Endothelial cell of umbilical vein (primary cell): ENCODE measurements around the gene GALNT14. TPM values are rescaled to one million over a fixed set of nuclear protein-coding genes. Genes with fewer than 3 reads are reported as not detected.

Experiments used
- BruUV-seq: library from RNA; stranded (reverse); fragments of 400-500 nt; replicated peaks from 2 replicates; lab custom pipeline; 2021; lab: Mats Ljungman, UMichigan
- CTCF ChIA-PET: fragments of 300-600, 350-600 bp; sonication (Branson Sonifier 250); formaldehyde crosslinking; loops from one replicate; lab custom pipeline; 2021; ENCODE audit warnings: antibody characterized with exemption, inconsistent platforms; lab: Charles Lee
- POLR2A ChIA-PET: fragments of 300-600, 350-600 bp; sonication (Branson Sonifier 250); formaldehyde crosslinking; loops from one replicate; lab custom pipeline; 2021; ENCODE audit warnings: antibody characterized with exemption, inconsistent platforms; lab: Charles Lee
- DNase-seq: peaks from one replicate; pipeline ENCODE4 v3.0.0-alpha.2; 2011; ENCODE audit warnings: low read depth, low spot score
- FAIRE-seq: peaks from 2 replicates; lab custom pipeline; 2011; peaks lifted over from hg19 to GRCh38; lab: Jason Lieb, UNC
- H2AFZ ChIP-seq: 2 replicates; pipeline ENCODE4 v1.6.0; 2012; ENCODE audit warnings: low read depth, low read length, control low read depth, inconsistent platforms
- H3K27ac ChIP-seq: 2 replicates; pipeline ENCODE4 v1.5.1; 2011; ENCODE audit warnings: low read depth, mild to moderate bottlenecking, control low read depth, low read length, moderate library complexity; ENCODE audit not compliant: insufficient read depth
- H3K27me3 ChIP-seq, 2 experiments: 2 replicates each; pipeline versions ENCODE4 v1.6.0 to v1.6.1; 2011; ENCODE audit warnings: low read length in 2 of 2, mixed read lengths in 1 of 2; ENCODE audit not compliant: control insufficient read depth in 2 of 2, insufficient read depth in 2 of 2
- H3K36me3 ChIP-seq, 2 experiments: 2 replicates in 1 of 2; 3 replicates in 1 of 2; pipeline ENCODE4 v1.5.1; 2011; ENCODE audit warnings: low read length in 2 of 2, mild to moderate bottlenecking in 1 of 2, moderate library complexity in 1 of 2; ENCODE audit not compliant: control insufficient read depth in 2 of 2, insufficient read depth in 2 of 2; ENCODE audit errors: extremely low read depth in 1 of 2
- H3K4me1 ChIP-seq: 3 replicates; pipeline ENCODE4 v1.5.1; 2011; ENCODE audit warnings: mild to moderate bottlenecking, low read length; ENCODE audit not compliant: control insufficient read depth, insufficient read depth; ENCODE audit errors: extremely low read depth
- H3K4me2 ChIP-seq: 2 replicates; pipeline ENCODE4 v1.6.1; 2011; ENCODE audit warnings: low read length, control low read depth, mixed read lengths; ENCODE audit not compliant: insufficient read depth
- H3K4me3 ChIP-seq, 3 experiments: fragments of 200-600 bp in 1 of 3; sonication (generic), shearing (Covaris generic) in 1 of 3; replicated peaks in 1 of 3; 2 replicates each; pipeline ENCODE4 v1.5.1; 2011 to 2016; ENCODE audit warnings: control low read depth in 3 of 3, low read length in 3 of 3, mild to moderate bottlenecking in 2 of 3, inconsistent platforms in 1 of 3, low read depth in 1 of 3, moderate library complexity in 1 of 3; ENCODE audit not compliant: insufficient read depth in 1 of 3
- H3K79me2 ChIP-seq: 2 replicates; pipeline ENCODE4 v1.6.0; 2012; ENCODE audit warnings: low read length, inconsistent platforms; ENCODE audit not compliant: control insufficient read depth, insufficient read depth
- H3K9ac ChIP-seq: replicated peaks from 2 replicates; pipeline ENCODE3; 2011; ENCODE audit warnings: low read length, control low read depth; ENCODE audit not compliant: insufficient read depth; ENCODE audit errors: extremely low read depth
- H3K9me1 ChIP-seq: replicated peaks from 3 replicates; pipeline ENCODE4 v1.6.0; 2011; ENCODE audit warnings: mild to moderate bottlenecking, low read length; ENCODE audit not compliant: control insufficient read depth, insufficient read depth; ENCODE audit errors: extremely low read depth
- H3K9me3 ChIP-seq: replicated peaks from 2 replicates; pipeline ENCODE4 v1.5.1; 2012; ENCODE audit warnings: low read length, inconsistent platforms; ENCODE audit not compliant: control insufficient read depth, insufficient read depth
- H4K20me1 ChIP-seq: replicated peaks from 2 replicates; pipeline ENCODE3; 2011; ENCODE audit warnings: mild to moderate bottlenecking, low read length; ENCODE audit not compliant: control insufficient read depth, insufficient read depth; ENCODE audit errors: extremely low read depth
- CTCF ChIP-seq, 2 donors: IDR thresholded peaks; 1 replicate in 1 of 2; 2 replicates in 1 of 2; pipeline ENCODE4 v1.5.1; 2011; ENCODE audit warnings: low read length in 2 of 2, mild to moderate bottlenecking in 2 of 2, moderate library complexity in 2 of 2, control low read depth in 1 of 2, inconsistent platforms in 1 of 2, low read depth in 1 of 2; ENCODE audit not compliant: insufficient read depth in 1 of 2; ENCODE audit errors: extremely low read depth in 1 of 2
- EZH2 ChIP-seq: IDR thresholded peaks from 2 replicates; pipeline ENCODE4 v1.6.1; 2012; ENCODE audit warnings: borderline replicate concordance, low read depth, mild to moderate bottlenecking, moderate library complexity, low read length, inconsistent platforms; ENCODE audit not compliant: severe bottlenecking
- FOS ChIP-seq: IDR thresholded peaks from 2 replicates; pipeline ENCODE4 v1.6.1; 2011; ENCODE audit warnings: mild to moderate bottlenecking, low read length, moderate library complexity, borderline replicate concordance; ENCODE audit not compliant: insufficient read depth
- GATA2 ChIP-seq: IDR thresholded peaks from 2 replicates; pipeline ENCODE4 v1.7.0; 2011; ENCODE audit warnings: low read depth, mild to moderate bottlenecking, moderate library complexity, mixed read lengths, low read length; ENCODE audit not compliant: insufficient read length, insufficient read depth
- JUN ChIP-seq: IDR thresholded peaks from 2 replicates; pipeline ENCODE4 v1.6.1; 2011; ENCODE audit warnings: borderline replicate concordance, low read depth; ENCODE audit not compliant: insufficient read length, insufficient read depth
- MAX ChIP-seq: IDR thresholded peaks from 2 replicates; pipeline ENCODE4 v1.6.1; 2011; ENCODE audit not compliant: insufficient read depth, insufficient read length
- MYC ChIP-seq: IDR thresholded peaks from one replicate; pipeline ENCODE4 v1.6.1; 2011; ENCODE audit warnings: mild to moderate bottlenecking, low read depth, low read length
- POLR2A ChIP-seq: IDR thresholded peaks from 2 replicates; pipeline ENCODE4 v1.6.1; 2012; ENCODE audit warnings: low read depth, mild to moderate bottlenecking, control low read depth, low read length
- POLR2AphosphoS5 ChIP-seq: IDR thresholded peaks from 2 replicates; pipeline ENCODE4 v1.6.1; 2012; ENCODE audit warnings: low read depth, mild to moderate bottlenecking, control low read depth, low read length, moderate library complexity; ENCODE audit not compliant: insufficient read depth
- dilution Hi-C: fragments of 300-500 bp; cut with MboI; formaldehyde crosslinking; loops from one replicate; pipeline ENCODE4 v1.15.0; 2019; ENCODE audit warnings: low sequenced_read_pairs; ENCODE audit not compliant: extremely low pct_ligation_motif_present
- intact Hi-C: fragments of 100-400 bp; cut with micrococcal nuclease; formaldehyde crosslinking; loops from one replicate; pipeline ENCODE4 v1.10.0; 2022
- polyA plus RNA-seq, 4 experiments: library from polyadenylated mRNA; depleted of rRNA in 3 of 4; stranded (reverse) in 3 of 4; unstranded in 1 of 4; fragments of >200 nt; gene quantifications; 2 replicates each; pipeline versions ENCODE4 v1.2.1 to v1.2.3, GENCODE V29; 2011 to 2012; ENCODE audit warnings: missing spikeins in 1 of 4
- total RNA-seq: library from RNA; stranded (reverse); gene quantifications from 2 replicates; pipeline ENCODE4 v1.2.3, GENCODE V29; 2021

GALNT14 gene
- total and polyA plus RNA-seq, 2 donors (not counting 3 experiments of a cell fraction or from before 2014, with no cell fraction given): 0.04 to 0.40 TPM

GRCh38 chr2:31108561-31109286, 29.5 kb downstream of the GALNT14 start:
- H3K4me2 ChIP-seq: no peak overlapping the region
- BruUV-seq: no TSS peak
- H3K4me3 ChIP-seq: no peak overlapping the region
- H3K9me1 ChIP-seq: no peaks in the 10 kb centered on the region
- TF ChIP-seq POLR2A (no peak), MAX (no peak), POLR2AphosphoS5 (no peak), MYC (no peak), FOS (no peak), CTCF (IDR thresholded peaks at IDR 0.05; ENCODE audit: extremely low read depth in 1 of 2, insufficient read depth in 1 of 2, low read depth in 1 of 2, low read length in 2 of 2) (no peak), GATA2 (no peak), EZH2 (no peak), JUN (no peak)
- no peak overlapping the region for H3K27ac ChIP-seq
- no peaks in the 10 kb centered on the region for H3K36me3 ChIP-seq
- ChIA-PET CTCF (no interaction called here), POLR2A (no interaction called here)
- H4K20me1 ChIP-seq: no peaks in the 10 kb centered on the region
- DNase-seq (no peak), FAIRE-seq (no peak)
- H3K79me2 ChIP-seq: no peaks in the 10 kb centered on the region
- peaks cover 2% of the 10 kb centered on the region for H3K9me3 ChIP-seq
- intact Hi-C loops (no loop called here), dilution Hi-C loops (no loop called here)
- H3K4me1 ChIP-seq: no peaks in the 10 kb centered on the region
- H3K9ac ChIP-seq: no peak overlapping the region
- H2AFZ ChIP-seq: no peak overlapping the region
- no peaks in the 10 kb centered on the region for H3K27me3 ChIP-seq
